NCI-H1092 (cell line): Measurements from ENCODE around the gene CCDC50.

Experiments
- DNase-seq: peaks from one replicate; lab custom pipeline; 2025; lab: John Stamatoyannopoulos, UW

CCDC50 gene

DNA sequence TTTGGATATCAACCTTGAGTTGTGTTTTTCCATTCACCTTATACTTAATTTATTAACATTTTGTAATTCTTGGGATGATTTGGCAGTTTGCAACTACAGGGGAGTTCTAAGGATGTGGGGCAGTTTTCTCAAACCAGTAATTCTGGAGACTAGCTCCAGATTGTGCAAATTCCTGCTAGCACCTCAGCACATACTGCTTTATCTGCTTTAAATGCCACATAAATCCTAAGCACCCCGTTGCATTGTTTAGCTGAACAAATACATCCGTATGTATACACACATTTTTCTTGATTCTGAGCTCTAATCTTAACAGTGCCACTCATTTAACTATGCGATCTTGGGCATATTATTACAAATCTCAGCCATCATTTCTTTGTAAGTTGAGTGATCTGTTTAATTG, 18.0 kb downstream of the CCDC50 start:
- no peak for DNase-seq

GRCh38 chr3:191348098-191348497, 18.9 kb downstream of the CCDC50 start:
- DNase-seq, result no peak

GRCh38 chr3:191350396-191351090, 21.3 kb downstream of the CCDC50 start:
- no peak for DNase-seq

DNA sequence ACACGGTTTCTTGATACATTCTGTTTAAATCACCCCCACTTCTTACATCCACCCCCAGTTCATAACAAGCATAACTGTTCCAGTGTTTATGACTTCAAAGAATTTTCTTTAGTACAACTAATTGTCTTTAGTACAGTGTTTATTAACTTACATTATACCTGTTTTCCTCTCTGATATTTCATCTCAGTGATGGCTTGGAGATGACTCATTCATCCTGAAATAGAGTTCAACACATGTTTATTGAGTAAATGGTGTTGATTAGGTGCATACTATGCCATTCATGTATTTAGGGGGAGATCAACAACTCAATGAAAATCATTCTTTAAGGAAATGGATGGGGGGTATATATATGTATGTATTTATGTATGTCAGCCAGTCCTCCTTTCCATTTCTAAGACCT, 22.8 kb downstream of the CCDC50 start:
- DNase-seq, result no peak

GRCh38 chr3:191353022-191353777, 24.0 kb downstream of the CCDC50 start:
- DNase-seq, result no peak

GRCh38 chr3:191355406-191355805, 26.2 kb downstream of the CCDC50 start:
- DNase-seq, result no peak

GRCh38 chr3:191356631-191357439, 27.6 kb downstream of the CCDC50 start:
- no peak for DNase-seq

DNA sequence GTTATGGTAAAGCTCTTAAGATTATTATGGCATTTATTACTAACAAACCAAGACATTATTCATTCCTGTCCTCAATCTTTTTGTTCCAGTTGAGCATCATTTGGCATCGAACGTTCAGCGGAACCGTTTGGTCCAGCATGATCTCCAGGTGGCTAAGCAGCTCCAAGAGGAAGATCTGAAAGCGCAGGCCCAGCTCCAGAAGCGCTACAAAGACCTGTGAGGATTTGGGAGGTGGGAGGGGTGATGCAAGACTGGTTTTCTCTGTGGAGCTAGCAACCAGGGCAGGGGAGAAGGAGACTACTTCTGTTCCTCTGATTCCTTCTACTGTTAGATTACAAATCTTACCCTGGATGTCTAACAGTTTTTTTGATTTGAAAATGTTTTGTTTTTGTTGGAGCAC, 28.7 kb downstream of the CCDC50 start:
- no peak for DNase-seq

- no peak for DNase-seq
Measured at GRCh38 chr3:191358929-191359328, 29.7 kb downstream of the CCDC50 start.

GRCh38 chr3:191360620-191361019, 31.4 kb downstream of the CCDC50 start:
- no peak for DNase-seq

- no peak for DNase-seq
Measured at GRCh38 chr3:191361456-191361855, 32.3 kb downstream of the CCDC50 start.

DNA sequence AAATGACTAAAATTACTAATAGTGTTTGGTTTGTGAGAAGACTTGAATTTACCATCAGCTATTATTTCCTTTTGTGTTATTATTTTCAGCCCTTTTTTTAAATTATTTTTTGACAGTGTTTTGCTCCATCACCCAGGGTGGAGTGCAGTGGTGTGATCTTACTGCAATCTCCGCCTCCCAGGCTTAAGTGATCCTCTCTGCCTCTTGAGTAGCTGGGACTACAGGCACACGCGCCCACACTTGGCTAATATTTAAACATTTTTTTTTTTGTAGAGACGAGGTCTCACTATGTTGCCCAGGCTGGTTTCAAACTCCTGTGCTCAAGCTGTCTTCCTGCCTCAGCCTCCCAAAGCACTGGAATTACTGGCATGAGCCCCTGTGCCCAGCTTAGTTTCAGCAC, 32.8 kb downstream of the CCDC50 start:
- no peak for DNase-seq

- DNase-seq, result no peak
Measured at GRCh38 chr3:191362524-191363090, 33.4 kb downstream of the CCDC50 start.

DNA sequence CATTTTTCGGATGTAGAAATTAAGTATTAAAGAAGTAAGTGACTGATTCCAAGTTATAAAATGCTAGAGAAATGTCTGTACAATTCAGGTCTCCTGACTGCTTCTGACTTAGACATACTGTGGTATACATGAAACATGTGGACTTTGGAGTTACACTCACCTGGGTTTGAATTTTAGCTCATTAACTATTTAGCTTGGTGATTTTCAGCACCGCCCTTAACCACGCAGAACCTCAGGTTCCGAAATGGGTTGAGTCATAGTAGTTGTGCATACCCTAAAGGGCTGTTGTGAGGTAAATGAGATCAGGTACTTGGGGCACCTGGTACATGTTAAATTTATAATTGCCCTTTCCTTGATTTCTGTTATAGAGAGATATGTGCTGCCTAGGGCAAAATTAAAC, 34.0 kb downstream of the CCDC50 start:
- no peak for DNase-seq

GRCh38 chr3:191366675-191367074, 37.5 kb downstream of the CCDC50 start:
- no peak for DNase-seq

- no peak for DNase-seq
Measured at GRCh38 chr3:191368755-191369615, 39.8 kb downstream of the CCDC50 start.

DNA sequence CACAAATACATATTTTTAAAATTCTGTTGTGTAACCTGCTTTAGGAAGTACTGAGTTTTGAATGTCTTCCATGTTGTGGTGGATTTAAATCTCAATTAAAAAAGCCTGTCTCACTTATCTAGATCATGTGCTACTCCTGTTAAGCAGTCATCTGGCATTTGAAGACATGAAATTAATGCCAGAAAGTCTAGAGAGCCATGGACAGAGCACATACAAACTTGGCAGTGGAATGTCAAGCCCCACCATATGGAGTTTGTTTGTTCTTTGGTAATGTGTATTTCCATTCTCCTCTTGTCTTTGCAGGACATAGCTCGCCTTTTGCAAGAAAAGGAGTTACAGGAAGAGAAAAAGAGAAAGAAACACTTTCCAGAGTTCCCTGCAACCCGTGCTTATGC, 40.4 kb downstream of the CCDC50 start:
- DNase-seq, result no peak

- no peak for DNase-seq
Measured at GRCh38 chr3:191372122-191372521, 42.9 kb downstream of the CCDC50 start.

DNA sequence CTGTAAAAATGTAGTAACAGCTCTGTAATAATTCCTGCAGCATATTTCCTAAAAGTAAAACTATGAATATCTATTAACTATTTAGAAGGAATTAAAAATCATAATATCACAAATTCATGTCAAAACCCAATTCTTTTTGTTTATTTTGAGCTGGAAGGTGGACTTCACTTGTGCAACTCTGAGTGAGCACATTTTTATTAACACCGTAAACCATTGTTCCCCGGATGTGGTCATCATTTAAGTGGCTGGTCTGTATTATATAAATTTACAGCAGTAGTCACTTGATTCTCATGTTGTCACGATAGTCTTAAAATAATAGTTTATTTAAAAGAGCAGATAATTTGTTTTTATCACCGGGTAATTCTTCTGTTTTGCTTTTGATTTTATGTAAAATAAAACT, 44.1 kb downstream of the CCDC50 start:
- no peak for DNase-seq

GRCh38 chr3:191376516-191377141, 47.4 kb downstream of the CCDC50 start:
- DNase-seq, result no peak
